Measurements from ENCODE around the gene CBFA2T2. TPM values are rescaled to one million over a fixed set of nuclear protein-coding genes. Genes with fewer than 3 reads are reported as not detected.

The CBFA2T2 gene
- total RNA-seq, 1 donor: 11.2 TPM

GRCh38 chr20:33612001-33612400 is 122.1 kb downstream of the CBFA2T2 start:
- Histone ChIP-seq H3K27me3 (ENCODE audit: insufficient read depth, low read length) (no peaks in the 10 kb centered on the region), H3K4me3 (ENCODE audit: insufficient read depth, low read length) (no peak overlapping the region), H3K4me1 (ENCODE audit: insufficient read depth, low read length) (no peaks in the 10 kb centered on the region), H2AFZ (ENCODE audit: low read length) (no peak overlapping the region), H4K20me1 (ENCODE audit: insufficient read depth, low read length) (no peaks in the 10 kb centered on the region), H3K36me3 (ENCODE audit: insufficient read depth, low read length) (peaks cover 19% of the 10 kb centered on the region), H3K9me3 (ENCODE audit: low read depth, low read length) (no peaks in the 10 kb centered on the region), H3K27ac (ENCODE audit: low read depth, low read length) (no peak overlapping the region), H3K79me2 (ENCODE audit: insufficient read depth, low read length) (no peaks in the 10 kb centered on the region), H3K4me2 (ENCODE audit: insufficient read depth, low read length) (no peak overlapping the region)
- TF ChIP-seq CTCF (IDR thresholded peaks at IDR 0.05; ENCODE audit: extremely low read depth, low read depth, low read length): no peak
- DNase-seq (ENCODE audit: insufficient read length, low spot score, missing footprints): no peak

GRCh38 chr20:33621717-33622400 is 132.0 kb downstream of the CBFA2T2 start:
- no peak for TF ChIP-seq CTCF (IDR thresholded peaks at IDR 0.05; ENCODE audit: extremely low read depth, low read depth, low read length)
- Histone ChIP-seq H4K20me1 (ENCODE audit: insufficient read depth, low read length) (no peaks in the 10 kb centered on the region), H3K4me3 (ENCODE audit: insufficient read depth, low read length) (no peak overlapping the region), H3K4me1 (ENCODE audit: insufficient read depth, low read length) (no peaks in the 10 kb centered on the region), H3K27ac (ENCODE audit: low read depth, low read length) (no peak overlapping the region), H3K4me2 (ENCODE audit: insufficient read depth, low read length) (no peak overlapping the region), H3K27me3 (ENCODE audit: insufficient read depth, low read length) (no peaks in the 10 kb centered on the region), H3K36me3 (ENCODE audit: insufficient read depth, low read length) (peaks cover 19% of the 10 kb centered on the region), H3K9me3 (ENCODE audit: low read depth, low read length) (no peaks in the 10 kb centered on the region), H3K79me2 (ENCODE audit: insufficient read depth, low read length) (no peaks in the 10 kb centered on the region), H2AFZ (ENCODE audit: low read length) (no peak overlapping the region)
- DNase-seq (ENCODE audit: insufficient read length, low spot score, missing footprints): no peak

GRCh38 chr20:33622705-33623365 is 132.9 kb downstream of the CBFA2T2 start:
- Histone ChIP-seq H3K36me3 (ENCODE audit: insufficient read depth, low read length) (peaks cover 19% of the 10 kb centered on the region), H3K4me2 (ENCODE audit: insufficient read depth, low read length) (no peak overlapping the region), H3K79me2 (ENCODE audit: insufficient read depth, low read length) (no peaks in the 10 kb centered on the region), H4K20me1 (ENCODE audit: insufficient read depth, low read length) (no peaks in the 10 kb centered on the region), H3K4me3 (ENCODE audit: insufficient read depth, low read length) (no peak overlapping the region), H2AFZ (ENCODE audit: low read length) (no peak overlapping the region), H3K27me3 (ENCODE audit: insufficient read depth, low read length) (no peaks in the 10 kb centered on the region), H3K27ac (ENCODE audit: low read depth, low read length) (no peak overlapping the region), H3K4me1 (ENCODE audit: insufficient read depth, low read length) (no peaks in the 10 kb centered on the region), H3K9me3 (ENCODE audit: low read depth, low read length) (no peaks in the 10 kb centered on the region)
- TF ChIP-seq CTCF (IDR thresholded peaks at IDR 0.05; ENCODE audit: extremely low read depth, low read depth, low read length): no peak
- DNase-seq (ENCODE audit: insufficient read length, low spot score, missing footprints): no peak

GRCh38 chr20:33624399-33624798 is 134.5 kb downstream of the CBFA2T2 start:
- Histone ChIP-seq H2AFZ (ENCODE audit: low read length) (no peak overlapping the region), H3K27me3 (ENCODE audit: insufficient read depth, low read length) (no peaks in the 10 kb centered on the region), H4K20me1 (ENCODE audit: insufficient read depth, low read length) (no peaks in the 10 kb centered on the region), H3K79me2 (ENCODE audit: insufficient read depth, low read length) (no peaks in the 10 kb centered on the region), H3K4me2 (ENCODE audit: insufficient read depth, low read length) (no peak overlapping the region), H3K27ac (ENCODE audit: low read depth, low read length) (no peak overlapping the region), H3K36me3 (ENCODE audit: insufficient read depth, low read length) (peaks cover 28% of the 10 kb centered on the region), H3K9me3 (ENCODE audit: low read depth, low read length) (no peaks in the 10 kb centered on the region), H3K4me1 (ENCODE audit: insufficient read depth, low read length) (no peaks in the 10 kb centered on the region), H3K4me3 (ENCODE audit: insufficient read depth, low read length) (no peak overlapping the region)
- no peak for TF ChIP-seq CTCF (IDR thresholded peaks at IDR 0.05; ENCODE audit: extremely low read depth, low read depth, low read length)
- no peak for DNase-seq (ENCODE audit: insufficient read length, low spot score, missing footprints)
